HG03175 (cell line): ENCODE data around the gene CDYL2.
A peak's percentile ranks its signal among the peaks of the same experiment; 100 is the strongest.

Source experiments
- ATAC-seq: cut with Tn5 transposase; IDR thresholded peaks from one replicate; pipeline ENCODE4 v1.9.1; 2021; ENCODE audit warnings: mild to moderate bottlenecking, moderate library complexity; ENCODE audit not compliant: unreplicated experiment

The CDYL2 gene

DNA sequence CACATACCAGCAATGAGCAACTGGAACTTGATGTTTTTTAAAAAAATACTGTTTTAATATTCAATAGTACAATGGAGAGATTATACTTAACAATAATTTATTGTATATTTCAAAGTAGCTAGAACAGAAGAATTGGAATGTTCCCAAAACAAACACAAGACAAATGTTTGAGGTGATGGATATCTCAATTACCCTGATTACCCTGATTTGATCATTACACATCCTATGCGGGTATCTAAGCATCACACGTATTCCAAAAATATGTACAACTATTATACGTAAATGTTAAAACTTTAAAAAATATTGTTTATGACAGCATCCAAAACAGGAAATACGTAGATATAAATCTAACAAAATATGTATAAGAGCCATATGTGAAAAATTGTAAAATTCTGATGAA lies 166.8 kb downstream of the CDYL2 start:
- ATAC-seq = no peak

DNA sequence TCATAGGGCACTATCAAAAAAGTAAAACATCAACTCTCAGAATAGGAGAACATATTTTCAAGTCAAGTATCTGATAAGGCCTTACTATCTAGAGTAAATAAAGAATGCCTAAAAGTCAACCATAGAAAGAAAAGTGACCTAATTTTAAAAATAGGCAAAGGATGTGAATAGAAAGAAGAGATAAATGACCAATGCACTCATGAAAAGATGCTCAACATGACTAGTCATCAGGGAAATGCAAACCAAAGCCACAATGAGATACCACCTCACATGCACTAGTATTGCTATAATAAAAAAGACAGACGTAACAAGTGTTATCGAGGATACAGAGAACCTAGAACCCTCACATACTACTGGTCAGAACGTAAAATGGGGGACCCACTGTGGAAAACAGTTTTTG lies 172.8 kb downstream of the CDYL2 start:
- no peak for ATAC-seq

DNA sequence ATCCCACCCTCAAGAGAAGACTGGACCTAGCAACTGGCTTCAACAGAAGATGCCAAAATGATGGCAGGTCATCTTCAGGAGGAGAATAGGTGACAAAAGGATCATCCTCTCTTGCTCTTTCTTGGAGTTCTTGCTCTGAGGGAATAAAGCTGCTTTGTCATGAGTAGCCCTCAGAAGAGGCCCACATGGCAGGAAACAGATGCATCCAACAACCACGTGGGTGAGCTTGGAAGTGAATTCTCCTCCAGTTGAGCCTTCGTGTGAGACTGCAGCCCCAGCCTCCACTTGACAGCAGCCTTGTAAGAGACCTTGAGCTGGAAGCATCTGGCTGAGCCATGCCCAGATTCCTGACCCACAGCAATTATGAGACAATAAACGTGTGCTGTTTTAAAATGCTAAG lies 176.1 kb downstream of the CDYL2 start:
- no peak for ATAC-seq

DNA sequence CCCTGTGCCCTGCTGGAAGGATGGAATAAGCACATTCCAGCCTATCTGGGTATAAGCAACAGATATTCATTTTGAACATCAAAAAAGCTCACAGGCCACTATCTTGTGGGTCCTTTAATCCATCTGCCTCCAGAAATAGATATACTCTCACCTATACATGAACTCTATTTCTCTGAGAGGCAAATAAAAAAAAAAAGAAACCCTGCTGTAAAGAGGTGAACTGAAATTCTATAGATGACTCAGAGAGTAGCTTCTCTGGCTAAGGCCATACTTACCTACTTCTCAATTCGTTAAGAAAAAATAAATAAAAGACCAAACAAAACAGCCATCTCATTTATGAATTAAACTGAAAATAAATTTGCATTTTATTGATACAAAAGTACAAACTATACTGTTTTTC lies 177.3 kb downstream of the CDYL2 start:
- peak; percentile 95 for ATAC-seq

DNA sequence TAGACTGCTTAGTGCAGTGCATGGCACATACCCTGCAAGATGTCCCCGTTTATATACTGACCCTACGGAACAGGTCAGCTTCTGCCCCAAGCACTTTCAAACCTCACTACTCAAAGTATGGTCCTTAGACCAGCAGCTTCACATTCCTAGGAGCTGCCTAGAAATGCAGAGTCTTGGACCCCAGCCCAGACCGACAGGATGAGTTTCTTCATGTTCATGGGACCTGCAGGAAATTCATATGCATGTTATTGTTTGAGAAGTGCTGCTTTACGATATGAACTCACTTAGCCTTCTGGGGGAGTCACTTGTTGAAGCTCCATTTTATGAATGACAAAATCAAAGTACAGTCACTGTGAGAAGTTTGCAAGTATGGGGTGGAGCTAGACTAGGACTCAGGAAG lies 181.0 kb downstream of the CDYL2 start:
- ATAC-seq = no peak

DNA sequence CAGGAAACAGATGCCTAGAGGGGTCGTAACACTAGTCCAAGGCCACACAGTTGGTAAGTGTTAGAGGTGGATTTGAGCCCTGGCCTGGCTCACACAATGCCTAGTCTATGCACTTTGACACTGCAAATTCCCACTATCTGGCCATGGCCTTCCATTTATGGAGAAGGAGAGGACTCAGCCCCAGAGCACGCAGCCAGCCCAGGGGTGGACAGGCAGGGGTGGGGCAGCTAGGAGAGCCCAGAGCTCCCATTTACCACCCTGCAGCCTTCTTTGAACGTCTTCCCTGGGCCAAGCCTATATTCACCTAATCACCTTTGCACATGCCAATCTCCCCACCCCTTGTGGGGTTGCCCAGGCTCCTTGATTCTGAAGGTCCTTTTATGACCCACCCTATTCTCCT lies 182.4 kb downstream of the CDYL2 start:
- no peak for ATAC-seq

DNA sequence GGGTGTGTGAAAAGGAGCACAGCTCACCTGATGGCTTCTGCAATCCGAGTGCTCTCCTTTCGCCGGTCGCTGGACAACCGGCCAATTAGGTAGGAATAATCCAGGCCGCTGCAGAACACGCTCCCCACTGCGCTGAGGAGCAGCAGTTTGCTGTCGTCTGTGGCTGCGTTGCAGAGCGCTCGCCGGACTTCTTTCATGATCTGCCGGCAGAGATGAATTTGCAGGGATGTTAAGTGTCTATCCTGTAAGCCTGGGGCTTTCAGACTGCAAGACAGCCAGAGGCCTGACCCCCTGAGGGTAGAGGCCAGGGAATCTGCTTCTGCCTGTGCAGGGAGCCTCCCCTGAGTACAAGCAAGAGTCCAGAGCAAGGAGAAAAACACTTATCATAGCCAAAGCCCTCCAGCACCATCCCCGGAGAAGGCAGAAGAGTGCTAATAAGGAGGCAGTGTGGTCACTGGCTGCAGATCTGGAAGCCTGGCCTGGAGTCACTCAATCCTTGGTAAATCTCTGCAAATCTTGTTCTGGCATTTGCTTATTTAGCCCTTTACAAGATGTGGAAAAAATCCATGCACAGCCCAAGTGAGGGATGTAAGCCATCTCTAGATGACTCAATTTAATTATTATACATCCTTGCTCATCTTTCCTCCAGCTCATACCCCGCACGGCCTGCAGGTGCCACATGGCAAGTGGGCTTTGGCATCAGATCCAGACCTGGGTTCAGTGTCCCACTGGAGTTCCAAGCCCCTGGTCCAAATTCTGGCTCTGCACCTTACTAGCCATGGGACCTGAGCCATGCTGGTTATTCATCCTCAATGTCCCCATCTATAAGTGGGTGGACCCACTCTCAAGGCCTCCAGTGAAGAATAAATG lies 183.4 kb downstream of the CDYL2 start:
- ATAC-seq = no peak

DNA sequence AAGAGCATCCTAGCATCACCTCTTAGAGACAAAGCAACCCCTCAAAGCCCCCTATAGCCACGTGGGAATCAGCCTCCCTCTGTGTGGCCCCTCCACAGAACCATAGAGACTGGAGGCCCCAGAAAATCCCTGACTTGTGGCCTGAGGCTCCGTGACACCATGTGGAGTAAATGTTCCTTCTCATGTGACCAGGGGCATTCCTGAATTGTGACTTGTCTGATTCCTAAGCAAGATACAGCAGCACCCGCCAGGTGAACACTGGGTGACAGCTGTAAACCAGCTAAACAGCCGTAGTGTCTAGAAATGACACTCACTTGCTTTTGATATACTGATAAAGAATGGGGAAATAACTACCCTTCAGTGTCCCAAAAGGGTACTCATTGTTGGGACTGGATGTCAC lies 184.6 kb downstream of the CDYL2 start:
- ATAC-seq = no peak

DNA sequence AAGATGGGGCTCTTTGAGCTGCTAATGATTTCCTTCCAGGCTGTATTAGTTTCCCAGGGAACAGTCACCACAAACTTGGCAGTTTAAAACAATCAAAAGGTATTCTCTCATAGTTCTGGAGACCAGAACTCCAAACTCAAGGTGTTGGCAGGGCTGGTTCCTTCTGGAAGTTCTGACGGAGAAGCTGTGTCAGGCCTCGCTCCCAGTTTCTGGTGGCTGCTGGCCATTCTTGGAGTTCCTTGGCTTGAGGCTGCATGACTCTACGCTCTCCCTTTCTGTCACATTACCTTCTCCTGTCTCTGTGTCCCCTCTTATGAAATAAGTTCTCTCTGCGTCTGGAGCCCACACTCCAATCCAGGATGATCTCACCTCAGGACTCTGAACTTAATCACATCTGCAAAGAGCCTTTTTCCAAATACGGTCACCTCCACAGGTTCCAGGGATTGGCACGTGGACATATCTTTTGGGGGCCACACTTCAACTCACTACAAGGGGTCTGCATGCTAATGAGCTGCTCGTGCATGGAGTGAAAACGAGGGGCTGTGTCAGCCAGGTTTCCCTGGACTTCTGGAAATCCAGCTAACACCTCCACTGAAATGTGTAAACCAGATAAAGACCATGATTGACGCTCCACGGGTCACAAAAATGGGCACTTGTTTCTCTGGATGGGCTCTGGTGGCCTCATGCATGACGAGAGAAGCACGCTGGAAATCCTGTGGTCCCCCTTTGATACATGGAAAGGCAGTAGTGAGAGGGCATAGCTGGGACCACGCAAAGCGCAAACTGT lies 185.3 kb downstream of the CDYL2 start:
- ATAC-seq = no peak

DNA sequence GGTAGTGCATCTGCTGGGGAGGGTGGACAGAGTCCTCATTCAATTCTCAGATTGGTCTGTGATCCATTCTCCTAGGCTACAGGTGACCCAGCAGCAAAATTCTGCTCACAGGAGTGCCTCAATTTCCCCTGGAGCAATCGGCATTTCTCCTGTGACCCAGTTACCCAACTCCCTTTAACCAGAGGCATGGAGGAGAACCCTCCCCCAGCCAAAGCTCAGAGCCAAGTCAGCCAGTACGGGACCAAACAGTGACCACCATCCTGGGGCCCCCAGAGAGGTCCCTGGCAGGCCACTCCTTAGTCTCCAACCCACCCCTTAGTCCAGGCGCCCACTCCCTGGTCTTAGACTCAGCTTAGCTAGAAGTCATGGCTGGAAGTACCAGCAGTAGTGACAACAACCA lies 188.0 kb downstream of the CDYL2 start:
- ATAC-seq = no peak

DNA sequence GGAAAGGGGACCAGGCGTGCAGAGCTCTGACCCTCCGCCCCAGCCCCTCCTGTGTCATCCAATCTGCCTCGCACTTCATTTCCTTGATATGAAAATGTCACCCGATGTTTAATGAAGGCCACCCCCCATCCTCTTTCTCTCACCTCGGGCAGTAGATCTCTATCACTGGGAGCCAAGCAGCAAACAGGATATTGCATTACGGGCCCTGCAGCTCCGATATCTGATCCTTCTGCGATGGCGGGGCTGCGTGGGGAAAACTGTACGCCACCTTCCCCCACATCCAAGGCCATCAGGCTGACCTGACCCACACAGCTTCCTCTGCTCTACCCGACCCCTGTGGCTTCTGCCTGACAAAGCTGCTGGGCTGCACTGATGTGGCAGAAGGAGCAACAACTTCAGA lies 188.7 kb downstream of the CDYL2 start:
- ATAC-seq = no peak

DNA sequence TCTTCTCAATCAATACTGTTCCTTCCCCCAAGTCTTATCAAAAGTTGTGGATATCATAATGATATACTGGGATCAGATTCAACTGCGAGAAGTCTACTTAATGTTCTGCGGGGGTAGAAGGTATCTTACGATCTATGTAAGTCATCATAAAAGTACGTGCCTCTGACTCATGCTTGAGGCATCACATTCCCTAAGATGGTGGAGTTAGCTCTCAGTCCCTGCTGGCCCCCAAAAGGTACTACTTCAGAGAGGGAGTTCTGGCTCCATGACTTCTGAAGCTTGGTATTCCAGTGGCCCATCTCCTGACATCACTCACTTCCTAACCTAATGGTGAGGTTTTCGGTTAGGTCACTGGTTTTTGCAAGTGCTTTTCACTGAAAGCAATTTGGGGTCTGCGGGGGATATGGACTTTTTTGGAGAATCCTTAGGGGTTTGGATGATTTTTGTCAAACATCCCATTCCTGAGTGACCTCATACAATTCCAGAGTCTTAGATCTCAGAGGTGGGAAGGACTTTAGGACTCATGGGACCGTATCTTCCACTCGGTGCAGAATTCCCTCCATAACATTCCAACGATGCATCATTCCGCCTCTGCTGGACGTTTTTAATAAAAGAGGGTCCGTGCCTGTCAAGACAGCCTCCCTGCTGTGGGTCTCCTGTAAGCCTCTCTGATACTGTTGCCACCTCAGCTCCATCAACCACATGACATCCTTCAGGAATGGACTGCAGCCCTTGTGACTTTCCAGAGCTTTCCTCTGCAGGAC lies 189.3 kb downstream of the CDYL2 start:
- ATAC-seq = no peak

DNA sequence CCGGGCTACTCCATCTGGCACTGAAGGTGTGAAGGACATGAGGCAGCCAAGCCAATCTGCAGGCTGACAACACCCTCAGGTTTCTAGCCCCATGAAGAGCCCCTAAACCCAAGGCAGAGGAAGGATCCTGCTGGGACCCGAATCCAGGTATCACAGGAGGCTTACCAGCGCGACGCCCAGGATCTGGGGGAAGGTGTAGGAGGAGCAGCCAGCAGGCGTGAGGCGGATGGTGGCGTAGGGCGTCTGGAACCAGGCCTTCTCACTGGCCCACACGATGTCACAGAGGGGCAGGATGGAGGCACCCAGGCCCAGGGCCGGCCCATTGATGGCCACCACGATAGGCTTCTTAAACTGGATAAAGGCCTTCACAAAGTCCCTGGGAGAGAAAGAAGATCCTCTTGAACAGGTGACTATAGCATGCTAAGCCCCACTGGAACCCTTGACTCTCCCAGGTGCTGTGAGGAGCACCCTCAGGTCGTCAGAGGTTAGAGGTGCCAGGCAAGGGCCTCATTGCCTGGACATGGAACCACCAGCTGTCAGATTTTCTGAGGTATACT lies 191.9 kb downstream of the CDYL2 start:
- no peak for ATAC-seq

DNA sequence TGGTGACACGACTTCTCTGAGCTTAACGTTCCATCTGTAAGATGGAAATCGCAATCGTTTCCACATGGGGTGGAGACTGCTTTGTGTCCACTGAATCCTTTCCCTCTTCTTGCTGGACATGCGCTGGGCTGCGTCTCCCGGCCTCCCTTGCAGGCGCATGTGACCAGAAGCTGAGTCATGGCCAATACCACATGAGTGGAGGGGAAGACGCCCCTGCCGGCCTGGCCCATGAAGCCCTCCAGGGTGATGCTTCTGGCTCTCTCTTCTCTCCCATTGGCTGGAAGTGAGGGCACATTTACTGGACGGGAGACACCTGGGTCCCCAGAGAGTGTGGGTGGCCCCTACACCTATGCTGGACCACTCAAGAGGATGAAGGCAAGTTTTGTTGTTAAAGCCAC lies 192.5 kb downstream of the CDYL2 start:
- no peak for ATAC-seq

DNA sequence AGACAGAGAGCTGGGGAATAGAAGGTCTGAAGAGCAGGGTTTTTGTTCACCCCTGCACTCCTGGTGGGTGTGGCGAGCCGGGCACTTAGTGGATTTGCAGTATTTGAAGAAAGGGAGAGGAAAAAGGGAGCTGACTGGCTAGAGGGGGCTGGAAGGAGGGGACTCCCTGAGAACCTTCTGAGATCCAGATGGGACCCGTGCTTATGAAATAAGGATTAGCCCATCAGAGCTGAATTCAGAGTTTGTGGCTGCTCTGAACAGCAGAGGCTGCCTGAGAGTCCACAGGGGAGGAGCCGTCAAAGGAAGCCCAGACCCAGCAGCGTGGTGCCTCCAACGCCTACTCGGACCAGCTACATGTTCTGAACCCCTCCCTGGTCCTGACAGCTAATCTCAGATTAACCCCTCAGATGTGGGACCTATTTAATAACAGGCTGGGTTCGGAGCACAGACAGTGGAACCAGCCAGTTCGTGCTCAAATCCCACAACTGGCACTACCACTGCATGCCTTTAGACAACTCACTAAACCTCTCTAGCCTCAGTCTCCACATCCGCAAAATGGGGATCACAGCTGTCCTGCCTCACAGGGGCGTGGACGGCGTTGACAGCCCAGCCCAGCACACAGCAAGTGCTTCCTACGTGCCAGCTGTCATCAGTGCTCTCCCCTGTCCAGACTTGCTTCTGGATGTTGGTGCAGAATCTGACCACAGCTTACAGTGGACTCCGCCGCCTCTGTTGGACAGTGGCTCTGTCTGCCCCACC lies 193.0 kb downstream of the CDYL2 start:
- ATAC-seq = no peak

DNA sequence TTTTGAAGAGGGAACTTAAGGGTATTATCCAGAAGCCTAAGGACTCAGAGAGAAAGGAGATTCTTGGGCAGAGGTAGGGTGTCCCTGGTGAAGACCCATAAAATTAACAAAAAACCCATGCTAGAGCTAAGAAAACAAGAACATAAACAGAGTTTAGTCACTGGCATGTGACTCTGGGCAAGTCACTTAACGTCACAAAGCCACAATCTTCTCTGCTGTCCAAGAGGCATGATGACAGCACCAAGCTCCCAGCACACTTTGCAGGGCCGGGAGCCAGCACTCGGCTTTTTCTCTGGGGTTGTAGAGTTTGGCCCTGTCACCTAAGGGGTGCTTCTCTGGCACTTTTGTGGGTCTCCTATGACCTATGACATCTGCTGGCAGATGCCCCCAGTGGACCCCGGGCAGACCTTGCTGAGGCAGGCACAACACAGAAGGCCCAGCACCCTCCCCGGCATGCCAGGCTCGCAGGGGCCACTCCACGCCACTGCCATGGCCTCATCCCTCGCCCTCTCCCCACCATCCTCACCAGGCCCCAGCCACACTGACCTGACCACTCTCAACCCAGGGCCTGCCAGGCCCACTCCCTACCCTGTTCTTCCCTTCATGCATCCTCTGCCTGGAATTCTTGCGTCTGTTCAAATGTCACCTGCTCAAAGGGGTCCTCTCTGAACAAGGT lies 193.8 kb downstream of the CDYL2 start:
- no peak for ATAC-seq

DNA sequence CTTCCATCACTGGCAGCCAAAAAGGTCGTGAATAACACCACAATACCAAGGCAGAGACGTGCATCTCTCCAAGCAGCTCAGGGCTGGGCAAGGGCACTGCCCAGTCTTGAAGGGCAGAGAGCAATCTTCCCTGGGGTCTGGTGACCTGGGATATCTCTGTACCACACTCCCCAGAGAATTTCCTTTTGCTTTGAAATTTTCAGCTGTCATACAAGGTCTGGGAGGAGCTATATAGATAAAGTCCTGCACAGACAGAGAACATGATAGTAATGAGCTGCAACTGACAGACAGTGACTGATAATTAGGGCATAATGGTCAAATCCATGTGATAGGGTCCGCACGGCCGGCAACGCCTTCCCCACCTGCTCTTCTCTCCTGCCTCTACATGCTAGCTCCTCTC lies 195.5 kb downstream of the CDYL2 start:
- no peak for ATAC-seq

DNA sequence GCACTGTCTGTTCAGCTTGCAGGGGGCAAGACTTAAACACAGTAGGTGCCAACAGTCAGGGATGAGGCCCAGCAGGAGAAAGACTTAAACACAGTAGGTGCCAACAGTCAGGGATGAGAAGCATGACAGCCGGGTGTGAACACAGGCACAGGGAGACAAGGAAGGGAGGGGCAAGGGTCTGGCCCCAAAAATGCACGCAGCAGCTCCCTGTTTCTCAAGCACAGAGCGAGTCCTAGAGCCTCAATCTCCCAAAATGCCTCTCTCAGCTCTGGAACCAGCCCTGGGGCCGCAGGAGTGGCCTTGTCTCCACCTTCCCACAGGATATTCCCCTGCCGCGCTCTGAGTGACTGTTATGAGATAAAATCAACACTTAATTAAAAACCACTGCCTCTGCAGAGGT lies 197.2 kb downstream of the CDYL2 start:
- ATAC-seq = no peak

DNA sequence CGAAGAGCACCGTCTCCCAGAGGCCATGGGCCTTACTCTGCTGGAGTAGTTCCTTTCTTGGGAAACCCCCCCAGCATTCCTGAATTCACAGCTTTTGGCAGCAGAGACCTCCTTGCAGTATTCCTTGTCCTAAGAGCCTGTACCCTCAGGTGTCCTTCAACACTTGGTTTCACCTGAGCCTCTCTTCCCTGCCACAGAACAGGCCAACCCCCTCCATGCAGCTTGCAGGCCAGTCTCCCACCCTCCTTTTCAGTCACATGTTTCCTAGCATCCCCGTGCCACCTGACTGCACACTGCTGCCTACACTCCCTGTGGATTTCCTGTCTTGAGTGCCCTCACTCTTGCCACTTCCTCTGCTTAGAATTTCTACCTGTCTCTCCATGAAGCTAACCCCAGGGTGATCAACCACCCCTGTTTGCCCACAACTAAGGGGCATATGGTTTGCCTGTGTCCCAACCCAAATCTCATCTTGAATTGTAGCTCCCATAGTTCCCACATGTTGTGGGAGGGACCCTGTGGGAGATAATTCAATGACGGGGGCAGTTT lies 198.1 kb downstream of the CDYL2 start:
- ATAC-seq = no peak
